GM11168 (cell line): ENCODE results near the gene FGD5.

Experiments used
- in situ Hi-C: fragments of 300-500 bp; cut with MboI; formaldehyde crosslinking; loops from one replicate; pipeline ENCODE4 v1.12.0; 2022; ENCODE audit warnings: low sequenced_read_pairs; ENCODE audit not compliant: unreplicated experiment

FGD5 gene

DNA sequence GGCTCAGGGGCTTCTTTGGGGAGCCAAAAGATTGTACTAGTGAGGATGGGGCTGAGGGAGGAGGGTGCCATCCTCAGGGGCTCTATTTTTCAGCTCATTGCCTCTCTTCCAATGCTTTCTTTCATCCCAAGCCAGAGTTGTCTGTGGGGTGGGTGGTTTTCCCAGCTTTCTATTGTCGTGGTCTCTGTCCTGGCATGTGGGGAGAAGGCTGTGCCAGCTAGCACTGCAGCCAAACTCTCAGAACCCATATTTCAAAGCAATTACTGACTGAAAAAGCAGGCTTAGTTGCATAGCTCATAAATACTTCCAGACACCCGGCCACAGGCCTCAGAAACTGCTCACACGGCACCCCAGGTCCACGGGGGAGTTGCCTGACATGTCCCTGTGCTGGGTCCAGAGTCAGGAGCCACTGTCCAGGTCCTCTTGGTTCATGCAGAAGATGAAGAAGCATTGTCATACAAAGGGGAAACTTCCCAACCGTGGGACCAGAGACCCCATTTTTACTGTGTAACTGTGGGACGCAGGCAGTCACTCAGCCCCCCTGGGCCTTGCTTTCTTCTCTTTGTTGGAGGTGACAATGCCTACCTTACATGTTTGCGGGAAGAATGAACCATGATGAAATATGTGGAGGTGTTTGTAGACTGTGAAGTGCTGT, 27.6 kb downstream of the FGD5 start:
- in situ Hi-C loops = no loop called here

DNA sequence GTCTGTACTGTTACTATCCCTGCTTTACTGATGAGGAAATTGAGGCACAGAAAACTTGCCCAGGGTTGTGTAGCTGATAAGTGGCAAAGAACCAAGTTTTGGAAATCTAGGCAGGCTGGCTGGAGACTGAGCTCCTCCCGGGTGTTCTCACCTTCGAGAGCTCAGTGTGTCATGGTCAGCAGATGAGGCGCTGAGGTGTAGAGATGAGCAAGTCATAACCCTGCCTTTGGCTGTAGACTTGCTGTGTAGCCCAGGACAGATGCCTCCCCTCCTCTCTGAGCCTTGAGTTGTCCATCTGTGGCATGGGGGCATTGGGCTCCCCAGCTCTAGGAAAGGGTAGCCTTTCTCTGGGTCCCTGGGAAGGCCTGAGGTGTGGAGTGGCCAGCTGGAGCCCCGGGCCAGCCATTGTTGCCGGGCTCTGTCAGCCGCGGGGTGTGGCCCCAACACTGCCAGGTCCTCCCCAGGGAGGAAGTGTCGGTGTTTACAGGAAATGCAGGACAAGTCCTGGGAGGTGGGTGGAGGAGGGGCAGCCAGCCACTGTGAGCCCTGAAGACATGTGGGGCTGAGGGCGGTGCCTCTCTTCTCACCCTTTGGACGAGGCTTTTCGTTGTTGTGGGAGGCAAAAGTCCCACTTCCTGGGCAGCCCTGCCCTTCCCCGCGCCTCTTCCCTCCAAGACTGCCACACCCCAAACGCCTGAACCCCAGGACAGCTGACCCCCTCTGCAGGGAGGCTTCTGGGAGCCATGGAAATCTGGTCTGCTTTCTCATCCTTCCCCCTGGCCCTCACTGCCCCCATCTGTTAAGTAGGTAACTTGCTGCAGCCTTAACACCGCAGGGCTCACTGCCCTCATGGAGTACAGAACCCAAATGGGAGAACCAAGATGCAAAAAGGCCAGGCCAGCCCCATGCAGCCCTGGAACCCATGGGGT, 29.1 kb downstream of the FGD5 start:
- in situ Hi-C loops = no loop called here

DNA sequence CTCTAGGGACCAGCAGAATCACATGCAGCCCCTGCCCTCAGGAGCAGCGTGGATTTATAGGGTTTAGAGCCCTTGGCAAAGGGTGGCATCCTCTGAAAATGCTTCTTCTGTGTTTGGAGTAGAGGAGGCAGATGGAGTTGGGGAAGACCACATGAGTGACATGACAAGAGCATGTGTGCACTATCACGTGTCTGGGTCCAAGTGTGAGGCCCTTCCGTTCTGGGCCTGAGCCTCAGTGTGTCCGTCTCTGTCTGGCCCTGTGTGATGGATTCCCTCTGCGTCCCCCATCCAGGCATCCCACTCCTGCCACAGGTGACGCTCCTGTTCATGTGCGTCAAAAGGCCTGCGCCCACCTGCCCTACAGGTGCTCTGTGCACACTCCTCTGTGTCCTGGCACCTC, 30.1 kb downstream of the FGD5 start:
- in situ Hi-C loops = no loop called here

DNA sequence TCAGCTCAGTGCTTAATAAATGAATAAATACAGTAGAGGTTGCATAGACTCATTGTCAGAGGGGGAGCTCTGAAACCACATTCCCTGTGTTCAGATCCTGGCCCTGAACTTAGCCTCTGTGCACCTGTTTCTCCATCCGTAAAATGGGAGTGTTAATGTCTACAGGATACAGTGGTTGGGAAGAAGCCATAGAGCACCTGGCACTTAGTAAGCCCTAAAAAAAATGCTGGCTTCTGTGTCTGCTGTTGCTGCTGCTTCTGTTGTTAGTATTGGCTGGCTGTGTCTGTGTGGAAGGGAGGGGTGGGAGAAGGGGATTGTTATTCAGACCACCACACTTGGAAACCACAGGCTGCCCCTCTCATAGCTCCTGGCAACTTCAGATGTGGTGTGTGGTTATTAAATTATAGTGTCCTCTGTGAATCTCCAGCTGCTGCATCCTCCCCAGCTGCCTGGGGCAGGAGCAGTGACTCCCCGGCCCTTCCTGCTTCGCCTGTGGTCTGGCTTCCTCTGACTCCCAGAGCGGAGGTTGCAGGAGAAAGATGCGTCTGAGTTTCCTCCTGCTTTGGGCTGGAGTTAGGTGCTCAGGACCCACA, 31.0 kb downstream of the FGD5 start:
- in situ Hi-C loops = no loop called here

DNA sequence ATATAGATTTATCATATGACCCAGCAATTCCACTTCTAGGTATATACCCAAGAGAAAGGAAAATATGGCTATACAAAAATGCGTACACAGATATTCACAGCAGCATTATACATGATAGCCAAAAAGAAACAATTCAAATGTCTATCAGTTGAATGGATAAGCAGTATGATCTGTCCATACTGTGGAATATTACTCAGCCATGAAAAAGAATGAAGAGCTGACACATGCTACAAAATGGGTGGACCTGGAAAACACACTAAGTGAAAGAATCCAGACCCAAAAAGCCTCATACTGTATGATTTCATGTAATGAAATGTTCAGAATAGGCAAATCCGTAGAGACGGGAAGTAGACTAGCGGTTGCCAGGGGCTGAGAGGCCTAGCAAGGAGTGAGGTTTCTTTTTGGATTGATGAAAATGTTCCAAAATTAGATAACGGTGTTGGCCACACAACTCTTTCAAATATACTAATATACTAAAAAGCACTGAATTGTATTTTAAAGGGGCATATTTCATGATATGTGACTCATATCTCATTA, 33.4 kb downstream of the FGD5 start:
- in situ Hi-C loops = no loop called here

DNA sequence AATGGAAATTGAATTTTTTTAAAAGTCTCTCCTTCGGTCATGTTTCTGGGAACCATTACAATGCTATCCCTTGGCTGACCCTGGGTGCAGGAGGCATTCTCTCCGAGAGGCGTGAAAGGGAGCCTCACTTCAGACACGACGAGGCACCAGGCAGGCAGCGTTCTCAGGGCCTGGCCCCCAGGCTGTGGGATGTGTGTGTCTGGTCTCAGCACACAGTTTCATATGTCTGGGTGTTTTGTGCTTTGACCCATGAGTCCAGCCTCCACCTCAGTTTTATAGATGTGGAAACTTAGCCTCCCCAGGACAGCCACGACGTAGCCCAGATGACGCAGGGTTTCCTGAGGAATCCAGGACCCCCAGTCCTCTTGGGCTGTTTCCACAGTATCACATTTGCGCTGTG, 34.0 kb downstream of the FGD5 start:
- in situ Hi-C loops = no loop called here

DNA sequence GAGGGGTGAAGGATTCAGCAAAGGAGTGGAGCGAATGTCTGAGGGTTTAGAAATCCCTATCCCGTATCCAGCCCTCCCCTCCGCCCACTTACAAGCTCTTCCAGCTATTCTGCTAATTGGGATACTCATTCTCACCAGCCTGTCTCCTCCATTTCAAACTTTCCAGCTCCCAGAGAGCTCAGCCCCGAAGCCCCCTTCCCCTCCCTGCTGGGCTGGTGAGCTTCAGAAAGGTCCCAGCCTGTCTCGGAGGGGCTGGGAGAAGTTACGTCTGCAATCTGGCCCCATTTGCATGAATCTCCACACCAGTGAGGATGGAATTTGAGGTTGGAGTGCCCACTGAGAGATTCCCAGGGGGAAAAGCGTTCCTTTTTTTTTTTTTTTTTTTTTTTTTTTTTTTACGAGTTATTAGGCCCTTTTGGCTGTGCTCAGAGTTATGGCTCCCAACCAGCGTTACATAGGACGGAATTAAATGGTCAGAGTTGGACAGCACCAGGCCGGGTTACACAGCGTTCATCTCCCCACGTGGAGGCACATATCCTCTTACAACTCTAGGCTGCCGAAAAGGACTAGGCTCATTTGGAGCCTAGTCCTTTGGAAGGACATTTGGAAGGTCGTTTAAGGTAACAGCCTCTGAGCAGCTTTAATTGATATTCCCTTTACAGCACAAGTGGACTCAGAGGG, 34.6 kb downstream of the FGD5 start:
- in situ Hi-C loops = no loop called here

DNA sequence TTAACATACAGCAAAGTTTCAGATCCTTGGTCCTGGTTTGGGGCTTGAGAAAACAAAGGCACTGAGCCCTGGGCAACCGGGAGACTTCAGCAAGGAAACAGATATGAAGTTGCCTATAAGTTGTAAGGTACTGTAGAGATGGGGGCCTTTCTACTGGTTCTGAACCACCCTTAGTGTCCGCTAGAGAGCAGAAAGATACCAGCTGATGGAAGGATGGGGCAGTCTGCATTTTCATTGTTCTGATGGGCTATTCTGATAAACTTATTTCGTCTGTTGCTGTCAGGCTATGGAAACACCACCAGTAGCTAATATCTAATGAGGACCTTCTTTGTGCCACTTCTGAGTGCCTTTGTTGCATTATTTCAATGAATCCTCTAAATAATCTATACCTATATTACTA, 38.7 kb downstream of the FGD5 start:
- in situ Hi-C loops = no loop called here

DNA sequence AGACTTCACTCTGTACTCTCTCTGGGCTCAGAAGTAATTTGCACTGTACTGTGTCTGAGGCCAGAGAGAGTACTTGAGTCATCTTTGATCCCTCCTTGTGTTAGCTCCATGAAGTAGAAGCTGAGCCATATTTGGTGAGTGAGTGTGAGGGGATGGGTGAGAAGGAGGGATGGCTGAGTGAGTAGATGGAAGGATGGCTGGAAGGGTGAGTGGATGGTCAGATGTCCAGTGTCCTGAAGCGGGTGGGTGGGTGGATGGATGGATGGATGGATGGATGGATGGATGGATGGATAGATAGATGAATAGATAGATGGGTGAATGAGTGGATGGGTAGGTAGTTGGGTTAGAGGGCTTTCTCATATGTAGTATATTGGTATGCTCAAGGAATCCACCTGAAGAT, 39.3 kb downstream of the FGD5 start:
- in situ Hi-C loops = no loop called here

DNA sequence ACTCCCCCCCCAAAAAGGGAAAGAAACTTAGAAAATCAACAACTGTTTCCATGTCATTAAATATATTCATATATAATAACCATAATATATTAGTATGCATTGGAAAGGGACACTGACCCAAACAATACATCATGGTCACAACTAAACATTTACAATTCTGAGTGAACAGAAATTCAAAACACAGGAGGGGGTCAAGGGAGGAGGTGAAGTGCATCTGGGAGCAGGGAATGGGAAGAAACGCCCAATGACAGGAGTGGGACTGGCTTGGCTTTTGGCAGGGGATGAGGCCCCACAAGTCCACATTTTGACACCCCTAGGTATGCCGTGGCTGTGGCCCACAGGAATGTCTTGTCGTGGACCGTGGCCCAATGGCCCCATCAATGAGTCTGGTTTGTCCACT, 41.1 kb downstream of the FGD5 start:
- in situ Hi-C loops = no loop called here

DNA sequence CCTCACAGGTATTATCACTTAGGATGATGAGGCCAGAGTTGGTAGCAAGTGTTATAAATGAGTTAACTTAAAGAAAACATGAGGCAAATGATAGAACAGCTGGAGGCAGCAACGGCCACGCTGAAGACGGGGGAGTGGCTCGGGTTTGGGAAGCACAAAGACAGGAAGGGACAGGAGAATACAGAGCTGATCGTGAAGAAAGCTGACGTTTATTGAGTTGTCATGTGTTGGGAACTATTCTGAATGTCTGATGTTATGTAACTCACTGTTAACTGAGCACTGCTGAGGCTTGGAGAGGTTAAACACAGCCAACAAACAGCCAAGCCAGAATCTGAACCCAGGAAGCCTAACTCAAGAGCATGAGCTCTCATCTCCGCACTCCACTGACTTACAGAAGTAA, 42.3 kb downstream of the FGD5 start:
- in situ Hi-C loops = no loop called here

DNA sequence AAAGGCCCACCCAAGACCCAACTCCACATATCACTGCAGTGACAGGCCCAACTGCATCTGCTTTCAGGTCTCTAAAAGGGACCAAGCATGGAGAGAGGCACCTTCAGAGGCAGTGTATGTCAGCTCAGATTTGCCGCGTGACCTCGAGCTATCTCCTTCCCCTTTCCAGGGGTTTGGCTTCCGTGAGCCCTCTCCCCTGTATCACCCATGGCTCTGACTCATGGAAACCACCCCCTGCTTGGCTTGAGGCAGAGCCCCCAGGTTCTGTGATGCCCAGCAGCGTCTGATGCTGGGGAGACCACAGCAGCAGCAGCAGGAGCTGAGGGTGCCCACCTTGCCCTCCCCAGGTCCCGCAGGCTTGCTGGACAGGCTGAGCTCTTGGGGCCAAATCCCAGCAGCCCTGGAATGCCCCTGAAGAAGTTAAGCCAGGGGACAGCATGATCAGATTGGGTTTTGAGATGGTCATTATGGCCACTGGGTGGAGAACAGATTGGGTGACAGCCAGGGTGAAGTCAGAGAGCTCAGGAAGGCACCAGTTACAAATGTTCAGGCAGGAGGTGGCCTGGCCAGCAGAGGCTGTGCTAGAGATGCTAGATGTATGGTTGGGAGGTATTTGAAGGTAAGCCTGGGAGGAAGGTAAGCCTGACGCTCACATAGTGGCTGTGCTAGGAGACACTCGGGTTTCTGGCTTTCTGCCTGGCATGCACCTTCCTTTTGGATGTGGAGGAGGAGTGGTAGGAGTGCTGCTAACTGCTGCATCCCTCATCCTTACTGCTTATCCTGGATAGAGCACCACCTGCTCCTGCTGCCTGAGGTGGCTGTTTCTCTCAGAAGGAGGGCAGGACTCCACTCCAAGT, 42.9 kb downstream of the FGD5 start:
- in situ Hi-C loops = no loop called here

DNA sequence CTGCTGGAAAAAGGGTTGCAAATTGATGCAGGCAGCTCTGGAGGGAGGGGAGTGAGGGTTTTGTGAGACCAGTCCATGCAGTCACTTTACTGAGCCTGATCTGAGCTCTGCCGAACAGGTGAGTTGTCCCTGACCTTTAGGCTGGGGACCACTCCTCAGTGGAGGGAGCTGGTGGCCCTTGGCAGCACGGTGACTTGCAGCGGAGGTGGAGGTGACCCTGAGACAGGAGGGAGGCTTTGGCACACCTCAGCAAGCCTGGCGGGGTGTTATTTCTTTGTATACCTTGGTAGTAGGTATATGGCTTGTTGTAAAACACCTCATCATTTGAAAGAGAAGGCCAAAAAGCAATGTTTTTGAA, 43.5 kb downstream of the FGD5 start:
- in situ Hi-C loops = no loop called here

DNA sequence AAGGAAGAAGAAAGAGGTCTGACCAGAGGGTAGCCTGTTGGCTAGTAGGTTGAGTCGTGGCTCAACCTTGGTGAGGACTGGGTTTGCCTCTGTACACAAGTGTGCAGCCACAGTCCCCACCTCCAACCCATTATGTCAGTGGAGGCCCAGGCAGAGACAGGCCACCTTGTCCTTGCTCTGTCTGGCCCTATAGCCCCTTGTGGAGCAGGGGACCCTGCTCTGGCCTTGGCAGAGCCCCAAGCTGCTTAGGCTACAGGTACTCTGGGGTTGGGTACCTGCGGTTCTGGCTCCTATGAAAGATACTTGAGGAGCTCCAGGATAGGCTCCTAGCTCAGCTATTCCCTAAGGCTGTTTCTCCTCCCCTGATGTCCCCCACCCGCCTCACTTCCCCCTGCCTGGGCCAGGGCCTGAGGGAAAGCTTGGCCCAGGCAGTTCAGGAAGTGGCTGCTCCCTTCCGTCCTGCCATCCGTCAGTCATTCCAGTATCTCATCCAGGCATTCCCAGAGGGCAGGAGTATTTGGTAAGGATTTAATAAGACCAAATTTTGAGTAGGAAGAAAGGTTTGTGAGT, 44.0 kb downstream of the FGD5 start:
- in situ Hi-C loops = no loop called here

DNA sequence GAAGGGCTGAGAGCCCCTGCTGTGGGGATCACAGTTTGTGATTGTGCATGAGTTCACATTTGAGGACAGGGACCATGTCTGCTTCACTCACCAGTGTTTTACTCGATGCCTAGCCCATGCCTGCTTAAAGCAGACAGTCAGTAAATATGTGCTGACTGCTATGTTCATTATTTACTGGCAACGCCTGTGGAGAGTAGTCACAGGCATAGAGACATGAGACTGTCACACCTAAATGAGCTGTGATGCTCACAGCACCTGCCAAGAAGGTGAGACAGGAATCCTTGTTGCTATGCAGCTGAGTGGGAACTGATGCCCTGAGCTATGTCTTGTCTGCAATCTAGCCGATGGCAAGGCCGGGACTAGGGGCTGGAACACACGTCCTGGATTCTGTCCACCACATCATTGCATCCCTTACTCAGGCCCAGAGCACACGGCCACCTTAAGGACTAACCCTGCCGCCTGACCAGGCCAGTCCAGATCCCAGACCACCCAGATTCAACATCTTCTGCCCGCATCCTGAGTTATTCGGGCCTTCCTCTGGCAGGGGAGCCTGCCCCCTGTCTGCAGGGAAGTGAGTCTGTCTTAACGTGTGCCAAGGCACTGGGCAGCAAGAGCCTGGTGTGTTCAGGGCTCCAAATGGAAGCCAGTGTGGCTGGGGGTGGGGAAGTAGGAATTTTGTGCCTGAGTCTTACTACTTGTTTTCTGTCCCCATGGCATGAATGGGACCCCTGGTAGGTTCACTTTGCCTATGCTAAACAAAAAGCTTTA, 44.8 kb downstream of the FGD5 start:
- in situ Hi-C loops = no loop called here

DNA sequence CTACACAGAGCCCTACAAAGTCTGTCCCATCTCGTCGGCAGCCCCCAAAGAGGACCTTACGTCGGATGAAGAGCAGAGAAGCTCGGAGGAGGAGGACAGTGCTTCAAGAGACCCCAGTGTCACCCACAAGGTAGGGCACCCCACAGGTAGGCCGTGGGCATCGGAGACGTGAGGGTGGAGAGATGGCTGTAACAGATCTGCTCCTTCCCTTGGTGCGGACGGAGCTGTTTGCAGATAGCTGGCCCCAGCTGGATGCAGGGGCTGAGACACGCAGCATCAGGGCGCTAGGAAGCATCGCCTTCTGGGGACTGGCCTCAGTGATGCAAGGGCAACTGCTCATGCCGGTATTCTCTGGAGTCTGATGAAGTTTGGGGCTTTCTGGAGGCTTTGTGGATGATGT, 45.4 kb downstream of the FGD5 start:
- in situ Hi-C loops = no loop called here

DNA sequence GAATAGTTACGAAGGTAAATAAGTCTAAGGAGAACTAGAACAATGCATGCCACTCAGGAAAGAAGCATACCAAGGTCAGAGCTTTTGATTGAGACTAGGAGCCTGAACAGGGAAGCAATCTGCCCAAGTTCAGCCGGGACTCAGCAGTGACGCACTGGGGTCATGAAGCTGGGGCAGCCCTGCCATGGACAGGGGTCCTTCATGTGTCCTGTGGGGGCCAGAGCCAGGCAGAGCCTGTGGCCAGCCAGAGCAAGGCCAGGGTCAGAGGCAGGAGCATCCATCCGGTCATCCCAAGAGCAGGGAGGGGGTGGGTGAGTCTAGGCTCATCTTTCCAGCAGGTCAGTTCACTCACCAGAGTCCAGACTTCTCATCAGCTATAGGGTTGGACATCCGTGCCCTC, 47.9 kb downstream of the FGD5 start:
- in situ Hi-C loops = no loop called here

DNA sequence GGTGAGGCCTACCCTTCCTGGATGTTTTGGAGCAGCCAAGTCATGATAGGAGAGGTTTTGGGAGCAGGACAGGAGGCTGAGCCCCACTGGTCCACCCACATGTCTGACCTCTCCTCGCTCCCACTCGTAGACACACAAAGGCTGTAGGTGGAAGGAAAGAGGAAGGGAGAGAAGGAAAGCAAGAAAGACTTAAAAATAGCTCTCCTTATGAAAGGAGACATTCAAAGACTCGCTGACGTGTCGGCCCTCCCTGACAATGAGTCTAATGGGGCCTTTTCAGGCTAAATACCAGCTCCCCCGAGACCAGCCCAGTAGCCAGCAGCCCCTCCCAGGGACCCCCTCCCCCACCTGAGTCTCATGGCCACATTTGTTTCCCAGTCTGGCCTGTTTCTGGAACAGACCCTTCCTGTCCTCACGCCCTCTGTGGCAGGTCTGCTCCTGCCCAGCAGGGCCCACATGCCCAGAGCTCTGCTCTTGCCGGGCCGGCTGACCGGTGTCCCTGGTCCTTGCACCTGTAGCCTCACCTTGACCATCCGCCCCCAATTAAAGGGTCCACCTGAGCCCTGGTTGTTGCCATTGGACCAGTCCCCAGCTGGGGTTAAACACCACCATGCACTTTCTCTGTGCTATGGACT, 49.3 kb downstream of the FGD5 start:
- in situ Hi-C loops = no loop called here
